Neural cell (in vitro differentiated cells): ENCODE measurements around the gene C9orf43.

Experiments
- EP300 ChIP-seq: fragments of 450-650 bp; conservative IDR thresholded peaks from 2 replicates; pipeline ENCODE4 v1.6.1; 2014; ENCODE audit warnings: antibody characterized with exemption, mild to moderate bottlenecking, moderate library complexity; ENCODE audit not compliant: poor library complexity, severe bottlenecking
- EZH2 ChIP-seq: fragments of 200-600, 300-800 bp; shearing (Covaris generic), sonication (generic); IDR thresholded peaks from 2 replicates; pipeline ENCODE4 v1.6.1; 2014; ENCODE audit warnings: antibody characterized with exemption, low read length, borderline replicate concordance, mild to moderate bottlenecking; ENCODE audit not compliant: insufficient read depth, poor library complexity, severe bottlenecking
- MXI1 ChIP-seq: fragments of 450-650 bp; conservative IDR thresholded peaks from 2 replicates; pipeline ENCODE4 v1.6.1; 2014; ENCODE audit warnings: antibody characterized with exemption, mild to moderate bottlenecking; ENCODE audit not compliant: poor library complexity, severe bottlenecking
- POLR2AphosphoS5 ChIP-seq: IDR thresholded peaks from 2 replicates; pipeline ENCODE4 v1.6.1; 2012
- RAD21 ChIP-seq: fragments of 450-650 bp; conservative IDR thresholded peaks from 2 replicates; pipeline ENCODE4 v1.6.1; 2014; ENCODE audit warnings: antibody characterized with exemption, mild to moderate bottlenecking, moderate library complexity
- SMC3 ChIP-seq: fragments of 450-650 bp; conservative IDR thresholded peaks from 2 replicates; pipeline ENCODE4 v1.6.1; 2014; ENCODE audit warnings: antibody characterized with exemption, mild to moderate bottlenecking, moderate library complexity; ENCODE audit not compliant: poor library complexity
- TAF1 ChIP-seq: IDR thresholded peaks from 2 replicates; pipeline ENCODE4 v1.6.1; 2012; ENCODE audit warnings: low read depth
- TF ChIP-seq, protein P1 (sequence below): IDR thresholded peaks from 2 replicates; pipeline ENCODE4 v1.6.1; 2012; ENCODE audit warnings: borderline replicate concordance
- TF ChIP-seq, protein P2 (sequence below): fragments of 450-650 bp; IDR thresholded peaks from 2 replicates; pipeline ENCODE4 v1.5.1; 2014; ENCODE audit warnings: antibody characterized with exemption, mild to moderate bottlenecking, moderate library complexity; ENCODE audit not compliant: poor library complexity, severe bottlenecking

DNA sequence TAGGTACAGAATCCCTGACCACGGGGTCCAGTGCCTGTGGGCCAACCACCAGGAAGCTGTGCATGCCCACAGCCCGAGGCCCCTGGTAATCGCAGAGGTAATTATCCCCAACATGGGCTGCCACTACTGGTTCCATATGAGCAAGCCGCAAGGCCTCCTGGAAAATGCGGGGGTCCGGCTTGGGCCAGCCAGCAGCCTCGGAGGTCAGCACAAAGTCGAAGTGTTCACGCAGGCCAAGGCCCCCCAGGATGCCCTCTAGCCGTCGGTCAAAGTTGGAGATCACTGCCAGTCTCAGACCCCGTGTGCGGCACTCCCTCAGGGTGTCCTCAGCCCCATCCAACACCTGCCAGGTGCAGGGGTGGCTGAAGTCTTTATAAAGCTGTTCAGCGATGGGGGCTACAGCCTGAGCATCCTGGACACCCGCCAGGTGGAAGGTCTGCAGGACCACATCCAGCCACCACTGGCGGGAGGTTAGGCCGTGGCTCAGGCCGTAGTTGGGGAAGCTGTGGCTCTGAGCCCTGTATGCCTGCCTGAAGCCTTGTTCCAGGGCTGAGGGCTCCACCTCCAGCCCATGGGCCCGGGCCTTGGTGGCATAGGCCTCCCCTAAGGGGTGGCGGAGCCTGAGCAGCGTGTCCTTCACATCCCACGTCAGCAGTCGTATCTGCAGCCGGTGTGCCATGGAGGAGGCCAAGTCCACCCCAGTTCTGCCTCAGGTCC is 36.7 kb upstream of the C9orf43 start:
- TF ChIP-seq EP300: no peak
- no peak for TF ChIP-seq TAF1
- no peak for TF ChIP-seq EZH2
- TF ChIP-seq, protein P1, sequence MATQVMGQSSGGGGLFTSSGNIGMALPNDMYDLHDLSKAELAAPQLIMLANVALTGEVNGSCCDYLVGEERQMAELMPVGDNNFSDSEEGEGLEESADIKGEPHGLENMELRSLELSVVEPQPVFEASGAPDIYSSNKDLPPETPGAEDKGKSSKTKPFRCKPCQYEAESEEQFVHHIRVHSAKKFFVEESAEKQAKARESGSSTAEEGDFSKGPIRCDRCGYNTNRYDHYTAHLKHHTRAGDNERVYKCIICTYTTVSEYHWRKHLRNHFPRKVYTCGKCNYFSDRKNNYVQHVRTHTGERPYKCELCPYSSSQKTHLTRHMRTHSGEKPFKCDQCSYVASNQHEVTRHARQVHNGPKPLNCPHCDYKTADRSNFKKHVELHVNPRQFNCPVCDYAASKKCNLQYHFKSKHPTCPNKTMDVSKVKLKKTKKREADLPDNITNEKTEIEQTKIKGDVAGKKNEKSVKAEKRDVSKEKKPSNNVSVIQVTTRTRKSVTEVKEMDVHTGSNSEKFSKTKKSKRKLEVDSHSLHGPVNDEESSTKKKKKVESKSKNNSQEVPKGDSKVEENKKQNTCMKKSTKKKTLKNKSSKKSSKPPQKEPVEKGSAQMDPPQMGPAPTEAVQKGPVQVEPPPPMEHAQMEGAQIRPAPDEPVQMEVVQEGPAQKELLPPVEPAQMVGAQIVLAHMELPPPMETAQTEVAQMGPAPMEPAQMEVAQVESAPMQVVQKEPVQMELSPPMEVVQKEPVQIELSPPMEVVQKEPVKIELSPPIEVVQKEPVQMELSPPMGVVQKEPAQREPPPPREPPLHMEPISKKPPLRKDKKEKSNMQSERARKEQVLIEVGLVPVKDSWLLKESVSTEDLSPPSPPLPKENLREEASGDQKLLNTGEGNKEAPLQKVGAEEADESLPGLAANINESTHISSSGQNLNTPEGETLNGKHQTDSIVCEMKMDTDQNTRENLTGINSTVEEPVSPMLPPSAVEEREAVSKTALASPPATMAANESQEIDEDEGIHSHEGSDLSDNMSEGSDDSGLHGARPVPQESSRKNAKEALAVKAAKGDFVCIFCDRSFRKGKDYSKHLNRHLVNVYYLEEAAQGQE: no peak
- TF ChIP-seq, protein P2, sequence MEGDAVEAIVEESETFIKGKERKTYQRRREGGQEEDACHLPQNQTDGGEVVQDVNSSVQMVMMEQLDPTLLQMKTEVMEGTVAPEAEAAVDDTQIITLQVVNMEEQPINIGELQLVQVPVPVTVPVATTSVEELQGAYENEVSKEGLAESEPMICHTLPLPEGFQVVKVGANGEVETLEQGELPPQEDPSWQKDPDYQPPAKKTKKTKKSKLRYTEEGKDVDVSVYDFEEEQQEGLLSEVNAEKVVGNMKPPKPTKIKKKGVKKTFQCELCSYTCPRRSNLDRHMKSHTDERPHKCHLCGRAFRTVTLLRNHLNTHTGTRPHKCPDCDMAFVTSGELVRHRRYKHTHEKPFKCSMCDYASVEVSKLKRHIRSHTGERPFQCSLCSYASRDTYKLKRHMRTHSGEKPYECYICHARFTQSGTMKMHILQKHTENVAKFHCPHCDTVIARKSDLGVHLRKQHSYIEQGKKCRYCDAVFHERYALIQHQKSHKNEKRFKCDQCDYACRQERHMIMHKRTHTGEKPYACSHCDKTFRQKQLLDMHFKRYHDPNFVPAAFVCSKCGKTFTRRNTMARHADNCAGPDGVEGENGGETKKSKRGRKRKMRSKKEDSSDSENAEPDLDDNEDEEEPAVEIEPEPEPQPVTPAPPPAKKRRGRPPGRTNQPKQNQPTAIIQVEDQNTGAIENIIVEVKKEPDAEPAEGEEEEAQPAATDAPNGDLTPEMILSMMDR: no peak
- TF ChIP-seq POLR2AphosphoS5: no peak
- TF ChIP-seq MXI1: no peak
- no peak for TF ChIP-seq RAD21
- no peak for TF ChIP-seq SMC3
